Vagina (tissue), 2 donors: ENCODE measurements around the gene HECW1.

Source experiments
- CTCF ChIP-seq, 3 experiments: fragments of 450-650 bp in 2 of 3; fragments of 200-600 bp in 1 of 3; sonication (generic) in 1 of 3; IDR thresholded peaks; one replicate each; pipeline ENCODE4 v1.5.1; 2017 to 2019; ENCODE audit warnings: antibody characterized with exemption in 3 of 3, mild to moderate bottlenecking in 2 of 3, moderate library complexity in 2 of 3
- POLR2A ChIP-seq, 2 donors: fragments of 450-650 bp; IDR thresholded peaks; one replicate each; pipeline ENCODE4 v1.6.1; 2017; ENCODE audit warnings: antibody characterized with exemption in 2 of 2, mild to moderate bottlenecking in 2 of 2, moderate library complexity in 2 of 2

GRCh38 chr7:43437001-43437400 is 324.6 kb downstream of the HECW1 start:
- no peak for TF ChIP-seq CTCF (IDR thresholded peaks at IDR 0.05)
- no peak for TF ChIP-seq POLR2A (IDR thresholded peaks at IDR 0.05)
